NCI-H1105 (cell line): Measurements from ENCODE around the gene DTNB.
"Not testable (repeated sequence)": the region's sequence is repeated elsewhere in the genome, so short reads cannot be mapped to it uniquely, and the experiment has no call there.

Experiments
- DNase-seq: peaks from one replicate; lab custom pipeline; 2025; lab: John Stamatoyannopoulos, UW

Gene DTNB

DNA sequence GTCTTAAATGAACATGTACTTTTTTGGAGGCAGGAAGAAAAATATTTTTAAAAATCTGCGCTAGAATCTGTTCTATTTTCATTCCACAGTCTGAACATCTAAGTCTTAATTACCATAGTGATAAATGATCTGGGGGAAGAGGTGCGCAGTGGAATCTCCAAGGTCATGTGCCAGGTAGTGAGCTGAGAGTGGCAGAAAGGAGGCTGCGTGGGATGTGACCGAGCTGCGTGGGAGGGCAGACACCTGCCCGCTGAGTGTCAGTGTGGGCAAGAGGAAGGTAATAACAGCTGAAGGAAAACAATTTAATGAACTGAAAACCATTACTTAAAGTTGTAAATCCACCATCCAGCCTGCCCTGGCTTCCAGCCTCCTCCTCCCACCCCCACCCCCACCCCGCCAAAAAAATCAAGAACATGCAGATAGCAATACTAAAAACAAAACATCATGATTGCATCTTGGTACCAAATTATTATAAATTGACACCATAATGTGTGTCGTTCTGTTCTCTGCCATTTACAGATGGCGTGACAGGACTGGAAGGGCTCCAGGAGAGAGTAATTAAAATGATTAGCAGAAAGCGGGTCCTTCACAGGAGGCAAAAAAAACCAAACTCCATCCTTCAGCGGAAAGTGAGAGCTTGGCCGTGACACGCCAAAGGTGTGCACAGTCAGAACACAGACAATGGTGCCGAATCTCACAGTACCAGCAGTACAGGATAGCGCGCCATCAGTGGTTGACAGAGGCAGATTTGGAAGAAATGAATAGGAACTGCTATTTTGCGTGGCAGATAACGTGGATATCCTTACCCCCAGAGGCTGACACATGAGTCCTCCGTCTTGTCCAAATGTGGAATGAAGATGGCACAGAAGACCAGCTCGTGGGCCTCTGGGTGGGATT lies 11.4 kb upstream of the DTNB start:
- DNase-seq, result peak; percentile 46

DNA sequence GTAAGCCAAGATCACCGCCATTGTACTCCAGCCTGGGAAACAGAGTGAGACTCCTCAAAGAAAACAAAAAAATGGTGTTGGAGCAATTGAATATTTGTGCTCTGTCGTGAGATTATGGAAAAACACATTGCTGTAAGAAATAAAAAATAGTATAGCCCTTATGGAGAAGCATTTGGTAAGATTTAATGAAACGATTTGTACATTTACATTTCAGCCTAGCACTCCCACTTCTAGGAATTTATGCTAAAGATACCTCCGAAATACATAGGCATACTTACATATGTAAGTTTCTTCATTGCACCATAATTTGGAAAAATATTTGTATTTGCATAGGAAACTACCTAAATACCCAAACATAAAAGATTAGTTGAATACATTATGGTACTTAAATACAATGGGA lies 8.7 kb upstream of the DTNB start:
- DNase-seq, result no peak

- DNase-seq, result no peak
These were observed 4.5 kb upstream of the DTNB start for GRCh38 chr2:25677877-25678276.

- DNase-seq, result no peak
These were observed 643 bp upstream of the DTNB start for GRCh38 chr2:25674077-25674362.

DNA sequence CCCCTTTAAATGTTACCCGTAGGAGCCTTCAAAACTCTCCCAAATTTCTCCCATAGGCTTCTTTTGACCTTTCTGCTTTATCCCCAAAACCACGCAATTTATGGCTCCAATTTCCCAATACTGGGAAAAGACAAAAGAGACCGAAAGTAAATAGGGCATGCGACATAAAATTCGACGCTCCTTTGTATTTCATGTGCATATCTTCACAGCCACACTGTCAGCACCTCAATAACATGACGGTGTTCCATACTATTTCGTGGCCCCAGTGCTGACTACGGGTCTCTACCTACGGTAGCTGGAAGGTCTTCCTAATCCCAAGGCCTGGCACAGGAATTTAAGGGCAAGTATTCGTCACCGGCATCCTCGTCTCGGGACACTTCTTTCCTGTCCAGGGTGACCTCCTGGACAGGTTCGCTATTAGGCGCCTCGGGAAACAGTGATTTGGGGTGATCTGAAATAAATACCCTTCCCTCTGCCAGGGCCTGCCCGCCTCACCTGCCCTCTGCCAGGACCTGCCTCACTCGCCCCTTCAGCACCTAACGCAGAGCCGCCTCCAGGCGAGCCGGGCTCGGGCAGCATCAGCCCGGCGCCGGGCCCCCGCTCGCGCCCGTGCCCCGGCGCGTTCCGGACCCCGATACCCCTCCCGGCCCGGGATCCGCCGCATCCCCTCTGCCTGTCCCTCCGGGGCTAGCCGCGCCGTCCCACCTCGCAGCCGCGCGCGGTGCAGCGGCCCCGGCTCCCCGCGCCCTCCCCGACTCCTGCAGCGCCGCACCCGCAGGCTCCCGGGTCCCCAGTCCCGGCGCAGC lies 680 bp downstream of the DTNB start:
- DNase-seq, result peak; percentile 37

DNA sequence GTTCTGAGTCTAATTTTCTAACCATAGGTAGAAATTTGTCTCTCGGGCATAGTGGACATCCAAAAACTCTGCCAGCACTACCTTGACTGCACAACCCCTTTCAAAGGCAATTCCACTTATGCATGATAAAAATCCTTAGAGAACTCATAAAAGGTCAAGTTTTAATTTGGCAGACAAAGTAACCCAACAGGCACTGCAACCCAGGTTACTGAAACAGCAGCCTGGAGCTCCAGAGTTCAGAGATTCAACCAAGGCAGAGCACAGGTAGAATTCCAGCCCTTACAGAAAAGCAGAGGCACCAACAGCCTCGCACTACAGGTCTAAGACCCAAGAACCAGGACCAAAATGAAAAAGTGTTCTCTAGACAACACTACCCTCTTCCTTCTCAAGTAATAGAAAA lies 1.8 kb downstream of the DTNB start:
- no peak for DNase-seq

- DNase-seq, result no peak
These were observed 3.9 kb downstream of the DTNB start for GRCh38 chr2:25669520-25669919.

DNA sequence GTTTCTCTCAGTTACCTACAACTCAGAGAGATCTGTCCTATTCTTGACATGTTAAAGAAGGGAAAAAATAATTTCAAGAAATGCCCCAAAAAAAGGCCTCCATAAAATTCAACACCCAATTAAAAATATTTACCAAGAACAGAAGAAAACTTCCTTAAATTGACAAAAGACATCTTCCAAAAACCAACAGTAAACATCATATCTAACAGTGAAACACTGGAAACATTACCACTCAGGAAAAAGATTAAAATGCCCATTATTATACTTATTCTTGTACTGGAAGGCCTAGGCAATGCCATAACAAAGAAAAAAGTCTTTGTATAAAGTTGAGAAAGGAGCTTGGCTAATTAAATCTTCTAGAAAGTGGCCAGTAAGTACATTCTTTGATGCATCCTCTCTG lies 7.2 kb downstream of the DTNB start:
- DNase-seq, result no peak

- DNase-seq, result not testable (repeated sequence)
These were observed 7.9 kb downstream of the DTNB start for GRCh38 chr2:25665429-25665828.

GRCh38 chr2:25664965-25665307 lies 8.4 kb downstream of the DTNB start:
- DNase-seq, result no peak

GRCh38 chr2:25664183-25664964 lies 9.0 kb downstream of the DTNB start:
- peak; percentile 6 for DNase-seq

- no peak for DNase-seq
These were observed 18.1 kb downstream of the DTNB start for GRCh38 chr2:25655316-25655715.

- no peak for DNase-seq
These were observed 18.6 kb downstream of the DTNB start for GRCh38 chr2:25654801-25655200.

DNA sequence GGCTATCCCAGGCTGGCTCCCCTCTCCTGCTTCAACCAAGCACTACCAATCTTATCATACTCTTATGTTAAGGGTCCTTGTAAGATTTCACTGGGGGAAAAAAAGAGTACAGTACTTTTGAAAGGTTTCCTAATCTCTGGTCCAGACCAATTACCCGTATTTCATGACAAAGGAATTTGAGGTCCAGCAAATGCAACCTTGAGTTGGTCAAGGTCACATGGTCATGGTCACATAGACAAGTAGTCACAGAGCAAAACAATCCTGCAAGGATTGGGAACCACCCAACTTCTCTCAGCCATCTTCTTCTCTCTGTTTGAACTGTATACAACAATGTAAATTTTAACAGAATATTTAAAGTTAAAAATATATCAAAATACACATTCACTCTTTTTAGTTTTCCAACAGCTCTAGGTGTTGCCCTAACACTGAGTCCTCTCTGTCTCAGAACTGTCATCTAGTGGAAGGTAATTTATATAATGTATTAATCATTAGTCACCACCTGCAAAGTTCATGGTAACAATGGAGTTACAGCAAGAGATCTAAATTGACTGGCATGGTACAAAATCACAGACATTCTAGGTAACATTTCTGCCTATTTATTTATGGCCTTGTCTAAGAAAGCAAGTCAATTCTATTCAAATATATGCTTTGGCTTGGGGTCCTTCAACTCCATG lies 21.5 kb downstream of the DTNB start:
- DNase-seq, result no peak

GRCh38 chr2:25651066-25651465 lies 22.3 kb downstream of the DTNB start:
- no peak for DNase-seq

- DNase-seq, result no peak
These were observed 23.1 kb downstream of the DTNB start for GRCh38 chr2:25650256-25650655.

DNA sequence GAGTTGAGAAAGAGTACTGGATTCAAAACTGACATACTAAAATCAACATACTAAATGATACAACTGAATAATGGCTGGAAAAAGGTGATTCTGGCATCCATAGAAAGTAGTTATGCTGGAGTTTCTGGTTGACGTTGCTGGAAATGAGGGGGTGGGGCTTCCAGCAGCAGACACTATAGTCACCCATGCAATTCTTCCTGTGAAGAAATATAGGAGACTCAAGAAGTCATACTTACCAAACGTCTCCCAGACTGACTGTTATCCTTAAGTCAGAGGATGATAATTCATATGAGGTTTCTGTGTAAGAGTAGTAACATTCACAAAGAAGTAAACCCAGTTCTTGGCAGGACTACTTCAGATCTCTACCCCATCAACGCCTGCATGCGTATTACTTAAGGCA lies 23.6 kb downstream of the DTNB start:
- no peak for DNase-seq

DNA sequence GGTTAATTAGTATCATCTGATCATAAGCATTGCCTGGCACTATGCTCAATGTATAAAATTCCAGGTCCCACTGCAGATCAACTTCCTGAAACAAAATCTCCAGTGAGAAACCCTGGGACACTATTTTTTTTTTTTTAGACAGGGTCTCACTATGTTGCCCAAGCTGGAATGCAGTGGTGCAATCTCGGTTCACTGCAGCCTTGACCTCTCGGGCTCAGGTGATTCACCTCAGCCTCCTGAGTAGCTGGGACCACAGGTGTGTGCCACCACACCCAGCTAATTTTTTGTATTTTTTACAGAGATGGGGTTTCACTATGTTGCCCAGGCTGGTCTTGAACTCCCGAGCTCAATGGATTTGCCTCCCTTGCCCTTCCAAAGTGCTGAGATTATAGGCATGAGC lies 31.1 kb downstream of the DTNB start:
- DNase-seq, result no peak

- no peak for DNase-seq
These were observed 33.7 kb downstream of the DTNB start for GRCh38 chr2:25639696-25640095.

- DNase-seq, result no peak
These were observed 34.2 kb downstream of the DTNB start for GRCh38 chr2:25639131-25639530.

DNA sequence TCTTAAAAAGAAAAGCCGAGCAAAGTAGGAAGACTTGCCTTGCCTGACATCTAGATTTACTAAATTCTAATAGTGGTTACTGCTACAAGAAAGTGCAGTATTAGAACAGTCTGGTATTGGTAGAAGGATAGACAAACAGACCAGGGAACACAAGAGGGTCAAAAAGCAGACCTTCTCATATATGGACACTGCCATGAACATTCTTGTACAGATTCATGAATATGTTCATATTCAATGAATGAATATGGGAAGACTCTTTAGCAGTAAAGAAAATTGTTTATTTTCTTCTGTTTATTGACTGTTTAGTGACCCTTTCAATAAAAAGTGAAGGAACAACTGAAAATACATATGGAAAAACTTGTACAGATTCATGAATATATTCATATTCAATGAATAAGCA lies 37.6 kb downstream of the DTNB start:
- DNase-seq, result no peak

DNA sequence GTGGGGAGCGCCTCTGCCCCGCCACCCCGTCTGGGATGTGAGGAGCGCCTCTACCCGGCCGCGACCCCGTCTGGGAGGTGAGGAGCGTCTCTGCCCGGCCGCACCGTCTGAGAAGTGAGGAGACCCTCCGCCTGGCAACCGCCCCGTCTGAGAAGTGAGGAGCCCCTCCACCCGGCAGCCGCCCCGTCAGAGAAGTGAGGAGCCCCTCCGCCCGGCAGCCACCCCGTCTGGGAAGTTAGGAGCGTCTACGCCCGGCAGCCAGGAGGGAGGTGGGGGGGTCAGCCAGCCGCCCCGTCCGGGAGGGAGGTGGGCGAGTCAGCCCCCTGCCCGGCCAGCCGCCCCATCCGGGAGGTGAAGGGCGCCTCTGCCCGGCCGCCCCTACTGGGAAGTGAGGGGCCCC lies 39.6 kb downstream of the DTNB start:
- not testable (repeated sequence) for DNase-seq
